Upper lobe of left lung (tissue), 6 donors: ENCODE results near the gene MRPL37. TPM values are rescaled to one million over a fixed set of nuclear protein-coding genes. Genes with fewer than 3 reads are reported as not detected.
A peak's percentile ranks its signal among the peaks of the same experiment; 100 is the strongest.

ENCODE experiments used
- ATAC-seq, 2 donors: fragments of 200-7000 bp; cut with Tn5 transposase; one replicate each; pipeline ENCODE4 v1.9.1; 2022; ENCODE audit warnings: mild to moderate bottlenecking in 2 of 2, moderate library complexity in 2 of 2; ENCODE audit not compliant: low FRiP score in 2 of 2
- DNase-seq, 2 donors: peaks; one replicate each; pipeline ENCODE4 v3.0.0-alpha.2; 2019 to 2020
- H3K27ac ChIP-seq, 4 donors: fragments of 200-600 bp; sonication (generic); one replicate each; pipeline ENCODE4 v1.5.1; 2016 to 2019
- H3K27me3 ChIP-seq, 4 donors: fragments of 200-600 bp; sonication (generic); one replicate each; pipeline ENCODE4 v1.5.1; 2017 to 2019
- H3K36me3 ChIP-seq, 4 donors: fragments of 200-600 bp; sonication (generic); one replicate each; pipeline ENCODE4 v1.5.1; 2016 to 2019
- H3K4me1 ChIP-seq, 4 donors: fragments of 200-600 bp; sonication (generic); one replicate each; pipeline ENCODE4 v1.5.1; 2018 to 2019
- H3K4me3 ChIP-seq, 4 donors: fragments of 200-600 bp; sonication (generic); one replicate each; pipeline ENCODE4 v1.5.1; 2017 to 2019; ENCODE audit warnings: mild to moderate bottlenecking in 2 of 4, moderate library complexity in 1 of 4
- H3K9me3 ChIP-seq, 4 donors: fragments of 200-600 bp; sonication (generic); one replicate each; pipeline ENCODE4 v1.5.1; 2018 to 2019
- CTCF ChIP-seq, 6 experiments: fragments of 450-650 bp in 4 of 6; fragments of 200-600 bp in 2 of 6; sonication (generic) in 2 of 6; IDR thresholded peaks; one replicate each; pipeline ENCODE4 v1.5.1; 2016 to 2019; ENCODE audit warnings: antibody characterized with exemption in 6 of 6
- EP300 ChIP-seq, 4 donors: sonication (generic); formaldehyde crosslinking; IDR thresholded peaks; one replicate each; pipeline ENCODE4 v1.5.1; 2017; ENCODE audit warnings: antibody characterized with exemption in 4 of 4, control low read depth in 2 of 4
- POLR2A ChIP-seq, 4 donors: fragments of 450-650 bp; IDR thresholded peaks; one replicate each; pipeline ENCODE4 v1.5.1; 2016 to 2017; ENCODE audit warnings: antibody characterized with exemption in 4 of 4, mild to moderate bottlenecking in 2 of 4
- POLR2AphosphoS5 ChIP-seq, 2 donors: sonication (generic); formaldehyde crosslinking; IDR thresholded peaks; one replicate each; pipeline ENCODE4 v1.5.1; 2017; ENCODE audit warnings: antibody characterized with exemption in 2 of 2
- WGBS, 2 donors: methylation state at CpG; one replicate each; pipeline ENCODE4 v1.1.5; 2017 to 2018; 5-methylcytosine and 5-hydroxymethylcytosine counted together
- total RNA-seq, 6 donors: library from RNA; depleted of rRNA in 4 of 6; stranded (reverse); fragments of >200 nt in 4 of 6; gene quantifications; one replicate each; pipeline versions ENCODE4 v1.1.0 to v1.2.1, GENCODE V29; 2016 to 2021
- donor health status: DM: no; HTN: no; CAD: no; lungs with moderate emphysema.
- donor health status: DM: no; HTN: yes; CAD: no; lungs with severe emphysema.

MRPL37 gene
- total RNA-seq, 6 donors from 2014 or later: 33.2 to 58.2 (median 47.0) TPM

DNA sequence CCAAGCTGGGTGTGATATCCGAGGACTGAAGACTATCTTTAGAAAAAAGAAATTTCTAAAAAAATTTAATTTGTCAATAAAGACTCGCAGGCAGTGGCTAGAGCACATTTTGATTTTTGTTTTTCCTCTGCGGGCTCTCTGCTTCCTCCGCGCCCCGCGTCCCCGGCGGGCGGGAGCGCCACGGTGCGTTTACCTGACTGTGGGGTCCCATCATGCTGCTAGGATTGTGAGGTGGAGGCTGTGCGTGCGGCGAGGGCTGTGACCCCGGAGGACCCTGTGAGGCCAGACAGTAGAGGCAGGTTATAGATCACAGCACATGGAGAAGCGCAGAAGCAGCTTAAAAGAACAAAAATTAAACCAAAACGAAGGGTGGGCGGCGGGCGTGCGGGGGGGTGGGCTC, 57.9 kb downstream of the MRPL37 start:
- no peak for TF ChIP-seq POLR2AphosphoS5 (IDR thresholded peaks at IDR 0.05)
- TF ChIP-seq CTCF (IDR thresholded peaks at IDR 0.05): no peak
- TF ChIP-seq EP300 (IDR thresholded peaks at IDR 0.05): no peak
- TF ChIP-seq POLR2A (IDR thresholded peaks at IDR 0.05): no peak
- no peaks in the 10 kb centered on the region for H3K9me3 ChIP-seq
- 94 to 96% methylated on average over 23 of the region's 23 CpGs for WGBS, 2 donors
- no peaks in the 10 kb centered on the region for H3K27me3 ChIP-seq
- ATAC-seq (no peak), DNase-seq (peak in 1 of 2 donors; percentile 78)
- no peak overlapping the region for H3K4me3 ChIP-seq
- no peak overlapping the region for H3K27ac ChIP-seq
- H3K36me3 ChIP-seq: peaks cover 0 to 5% (median 0%) of the 10 kb centered on the region in 4 donors
- peaks cover under 1 to 6% (median 3%) of the 10 kb centered on the region in 4 donors for H3K4me1 ChIP-seq

- WGBS, 2 donors: 97% methylated on average over 10 to 16 of the region's 16 CpGs
- Histone ChIP-seq H3K27ac (no peak overlapping the region), H3K27me3 (no peaks in the 10 kb centered on the region), H3K9me3 (no peaks in the 10 kb centered on the region), H3K4me3 (no peak overlapping the region), H3K36me3 (peaks cover 0 to 5% (median 0%) of the 10 kb centered on the region in 4 donors), H3K4me1 (peaks cover 4 to 12% (median 10%) of the 10 kb centered on the region in 4 donors)
- TF ChIP-seq POLR2AphosphoS5 (IDR thresholded peaks at IDR 0.05) (no peak), EP300 (IDR thresholded peaks at IDR 0.05) (no peak), POLR2A (IDR thresholded peaks at IDR 0.05) (no peak), CTCF (IDR thresholded peaks at IDR 0.05) (no peak)
- ATAC-seq (no peak), DNase-seq (peak in 1 of 2 donors; percentile 74)
Observed at GRCh38 chr1:54259546-54260140, 59.7 kb downstream of the MRPL37 start.

GRCh38 chr1:54260810-54261209, 60.8 kb downstream of the MRPL37 start:
- H3K27ac ChIP-seq: no peak overlapping the region
- peaks cover 4 to 12% (median 10%) of the 10 kb centered on the region in 4 donors for H3K4me1 ChIP-seq
- WGBS, 2 donors: 93 to 96% methylated on average over 9 to 10 of the region's 10 CpGs

DNA sequence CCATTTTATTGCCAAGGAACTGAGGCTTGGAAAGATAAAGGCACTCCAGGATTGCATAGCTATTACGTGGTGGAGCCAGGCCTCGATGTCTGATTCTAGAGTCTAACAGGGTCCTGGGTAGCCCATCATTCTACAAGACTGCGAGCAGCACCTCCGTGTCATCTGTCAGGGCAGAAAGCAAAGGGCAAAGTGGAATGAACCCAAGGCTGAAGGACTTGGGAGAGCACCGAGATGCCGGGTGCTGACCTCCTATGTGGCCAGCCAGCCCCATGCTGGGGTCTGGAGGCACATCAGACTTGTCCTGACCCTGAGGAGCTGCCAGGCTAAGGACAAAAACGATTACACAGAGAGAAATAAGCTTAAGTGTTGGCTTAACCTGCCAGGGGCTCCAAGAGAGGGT, 62.3 kb downstream of the MRPL37 start:
- DNase-seq (no peak), ATAC-seq (no peak)
- Histone ChIP-seq H3K4me3 (no peak overlapping the region), H3K27ac (no peak overlapping the region), H3K4me1 (peaks cover 4 to 12% (median 10%) of the 10 kb centered on the region in 4 donors), H3K27me3 (no peaks in the 10 kb centered on the region), H3K9me3 (no peaks in the 10 kb centered on the region), H3K36me3 (peaks cover 0 to 5% (median 0%) of the 10 kb centered on the region in 4 donors)
- TF ChIP-seq POLR2AphosphoS5 (IDR thresholded peaks at IDR 0.05): no peak
- TF ChIP-seq CTCF (IDR thresholded peaks at IDR 0.05): no peak
- no peak for TF ChIP-seq EP300 (IDR thresholded peaks at IDR 0.05)
- WGBS, 2 donors: 86 to 91% methylated on average over 7 of the region's 7 CpGs

More at GRCh38 chr1:54260810-54261209, 60.8 kb downstream of the MRPL37 start:
- DNase-seq (no peak), ATAC-seq (no peak)
- Histone ChIP-seq H3K27me3 (no peaks in the 10 kb centered on the region), H3K36me3 (peaks cover 0 to 5% (median 0%) of the 10 kb centered on the region in 4 donors), H3K9me3 (no peaks in the 10 kb centered on the region), H3K4me3 (no peak overlapping the region)
- TF ChIP-seq POLR2AphosphoS5 (IDR thresholded peaks at IDR 0.05): no peak
- no peak for TF ChIP-seq EP300 (IDR thresholded peaks at IDR 0.05)
- no peak for TF ChIP-seq POLR2A (IDR thresholded peaks at IDR 0.05)
- TF ChIP-seq CTCF (IDR thresholded peaks at IDR 0.05): no peak
